ENCODE data around the gene SUCLG2.

Gene SUCLG2

GRCh38 chr3:67653425-67654098 is 850 bp downstream of the SUCLG2 start:
- WGBS, result 28% methylated on average over 7 of the region's 8 CpGs
- peaks cover 11% of the 10 kb centered on the region for H3K79me1 ChIP-seq (replicated peaks; ENCODE audit: low read length, poor library complexity, severe bottlenecking)
- peak; percentile 34 for DNase-seq
- H3K9me3 ChIP-seq (ENCODE audit: control insufficient read depth, low read length), result no peaks in the 10 kb centered on the region
- H3K4me1 ChIP-seq (ENCODE audit: control insufficient read depth, insufficient read depth, low read depth, low read length), result peaks cover 5% of the 10 kb centered on the region
- H2BK120ac ChIP-seq (ENCODE audit: low read depth, low read length), result no peak overlapping the region
- H3K36me3 ChIP-seq (ENCODE audit: control insufficient read depth in 1 of 2, insufficient read depth in 2 of 2, low read depth in 1 of 2, low read length in 2 of 2), result peaks cover 0 to 5% of the 10 kb centered on the region in 2 experiments
- H2BK12ac ChIP-seq (ENCODE audit: low read length in 2 of 2), result no peak overlapping the region
- no peak overlapping the region for H2AFZ ChIP-seq (ENCODE audit: low read depth, low read length)
- no peak overlapping the region for H2BK5ac ChIP-seq (ENCODE audit: low read depth, low read length, poor library complexity, severe bottlenecking)
- no peak overlapping the region for H4K8ac ChIP-seq (ENCODE audit: low read length)
- H3K4me3 ChIP-seq (ENCODE audit: insufficient read depth in 1 of 2, low read depth in 1 of 2, low read length in 2 of 2), result peak overlapping the region; percentile 84 to 90
- H2BK15ac ChIP-seq (ENCODE audit: low read depth, poor library complexity, severe bottlenecking), result no peak overlapping the region
- H3K9ac ChIP-seq (ENCODE audit: low read length), result peak overlapping the region; percentile 92
- peak overlapping the region; percentile 74 for H3K27ac ChIP-seq (ENCODE audit: low read length, poor library complexity, severe bottlenecking)
- H3K4me2 ChIP-seq (ENCODE audit: low read length, poor library complexity, severe bottlenecking), result peak overlapping the region; percentile 88
- peak overlapping the region; percentile 94 to 98 for H3K4ac ChIP-seq (ENCODE audit: low read depth in 1 of 2, low read length in 2 of 2)
- peak overlapping the region; percentile 98 to 99 for H3K18ac ChIP-seq (ENCODE audit: low read depth in 1 of 2, low read length in 2 of 2)
- H3K14ac ChIP-seq (ENCODE audit: low read length in 2 of 2), result peak overlapping the region in 1 of 2 experiments; percentile 94
- no peak overlapping the region for H4K91ac ChIP-seq (ENCODE audit: low read length)
- peak overlapping the region; percentile 15 for H2AK5ac ChIP-seq (ENCODE audit: low read length, severe bottlenecking)
- no peak overlapping the region for H3K23ac ChIP-seq (ENCODE audit: low read length in 2 of 2)
- no peaks in the 10 kb centered on the region for H3K27me3 ChIP-seq (ENCODE audit: control insufficient read depth in 1 of 2, insufficient read depth in 1 of 2, low read length in 2 of 2)

- Histone ChIP-seq H3K14ac (ENCODE audit: low read length in 2 of 2) (no peak overlapping the region), H2AFZ (ENCODE audit: low read depth, low read length) (no peak overlapping the region), H3K23ac (ENCODE audit: low read length in 2 of 2) (no peak overlapping the region), H3K4ac (ENCODE audit: low read depth in 1 of 2, low read length in 2 of 2) (no peak overlapping the region), H3K9ac (ENCODE audit: low read length) (no peak overlapping the region), H2BK15ac (ENCODE audit: low read depth, poor library complexity, severe bottlenecking) (no peak overlapping the region), H3K27me3 (ENCODE audit: control insufficient read depth in 1 of 2, insufficient read depth in 1 of 2, low read length in 2 of 2) (no peaks in the 10 kb centered on the region), H3K4me3 (ENCODE audit: insufficient read depth in 1 of 2, low read depth in 1 of 2, low read length in 2 of 2) (no peak overlapping the region), H3K36me3 (ENCODE audit: control insufficient read depth in 1 of 2, insufficient read depth in 2 of 2, low read depth in 1 of 2, low read length in 2 of 2) (peaks cover 4 to 5% of the 10 kb centered on the region in 2 experiments), H3K4me2 (ENCODE audit: low read length, poor library complexity, severe bottlenecking) (no peak overlapping the region), H4K8ac (ENCODE audit: low read length) (no peak overlapping the region), H2AK5ac (ENCODE audit: low read length, severe bottlenecking) (no peak overlapping the region), H2BK5ac (ENCODE audit: low read depth, low read length, poor library complexity, severe bottlenecking) (no peak overlapping the region), H3K18ac (ENCODE audit: low read depth in 1 of 2, low read length in 2 of 2) (no peak overlapping the region), H3K27ac (ENCODE audit: low read length, poor library complexity, severe bottlenecking) (no peak overlapping the region), H3K4me1 (ENCODE audit: control insufficient read depth, insufficient read depth, low read depth, low read length) (peaks cover 9% of the 10 kb centered on the region), H3K9me3 (ENCODE audit: control insufficient read depth, low read length) (no peaks in the 10 kb centered on the region), H3K79me1 (replicated peaks; ENCODE audit: low read length, poor library complexity, severe bottlenecking) (peaks cover 8% of the 10 kb centered on the region), H2BK12ac (ENCODE audit: low read length in 2 of 2) (no peak overlapping the region), H2BK120ac (ENCODE audit: low read depth, low read length) (no peak overlapping the region), H4K91ac (ENCODE audit: low read length) (no peak overlapping the region)
- 96% methylated on average over 2 of the region's 2 CpGs for WGBS
- no peak for DNase-seq
These were observed 4.3 kb downstream of the SUCLG2 start for GRCh38 chr3:67650084-67650483.

- Histone ChIP-seq H3K36me3 (ENCODE audit: control insufficient read depth in 1 of 2, insufficient read depth in 2 of 2, low read depth in 1 of 2, low read length in 2 of 2) (peaks cover 4 to 5% of the 10 kb centered on the region in 2 experiments), H2BK5ac (ENCODE audit: low read depth, low read length, poor library complexity, severe bottlenecking) (no peak overlapping the region), H3K4me2 (ENCODE audit: low read length, poor library complexity, severe bottlenecking) (no peak overlapping the region), H3K27ac (ENCODE audit: low read length, poor library complexity, severe bottlenecking) (no peak overlapping the region), H2BK12ac (ENCODE audit: low read length in 2 of 2) (no peak overlapping the region), H3K23ac (ENCODE audit: low read length in 2 of 2) (no peak overlapping the region), H4K91ac (ENCODE audit: low read length) (no peak overlapping the region), H2AK5ac (ENCODE audit: low read length, severe bottlenecking) (peak overlapping the region; percentile 53), H3K27me3 (ENCODE audit: control insufficient read depth in 1 of 2, insufficient read depth in 1 of 2, low read length in 2 of 2) (no peaks in the 10 kb centered on the region), H3K4me3 (ENCODE audit: insufficient read depth in 1 of 2, low read depth in 1 of 2, low read length in 2 of 2) (no peak overlapping the region), H3K9ac (ENCODE audit: low read length) (no peak overlapping the region), H3K18ac (ENCODE audit: low read depth in 1 of 2, low read length in 2 of 2) (no peak overlapping the region), H4K8ac (ENCODE audit: low read length) (no peak overlapping the region), H2AFZ (ENCODE audit: low read depth, low read length) (no peak overlapping the region), H3K4ac (ENCODE audit: low read depth in 1 of 2, low read length in 2 of 2) (no peak overlapping the region), H2BK120ac (ENCODE audit: low read depth, low read length) (no peak overlapping the region), H3K9me3 (ENCODE audit: control insufficient read depth, low read length) (no peaks in the 10 kb centered on the region), H3K14ac (ENCODE audit: low read length in 2 of 2) (no peak overlapping the region), H2BK15ac (ENCODE audit: low read depth, poor library complexity, severe bottlenecking) (no peak overlapping the region), H3K79me1 (replicated peaks; ENCODE audit: low read length, poor library complexity, severe bottlenecking) (peaks cover 7% of the 10 kb centered on the region), H3K4me1 (ENCODE audit: control insufficient read depth, insufficient read depth, low read depth, low read length) (peaks cover 5% of the 10 kb centered on the region)
- WGBS, result 100% methylated on average over 2 of the region's 3 CpGs
- DNase-seq, result no peak
These were observed 4.7 kb downstream of the SUCLG2 start for GRCh38 chr3:67649681-67650080.

GRCh38 chr3:67648701-67649100 is 5.7 kb downstream of the SUCLG2 start:
- H3K4me1 ChIP-seq (ENCODE audit: control insufficient read depth, insufficient read depth, low read depth, low read length), result peaks cover 5% of the 10 kb centered on the region
- H3K18ac ChIP-seq (ENCODE audit: low read depth in 1 of 2, low read length in 2 of 2), result peak overlapping the region in 1 of 2 experiments; percentile 54

More at GRCh38 chr3:67648701-67649100, 5.7 kb downstream of the SUCLG2 start:
- H3K4me2 ChIP-seq (ENCODE audit: low read length, poor library complexity, severe bottlenecking), result peak overlapping the region; percentile 14
- peak; percentile 53 for DNase-seq
- peaks cover 4 to 5% of the 10 kb centered on the region in 2 experiments for H3K36me3 ChIP-seq (ENCODE audit: control insufficient read depth in 1 of 2, insufficient read depth in 2 of 2, low read depth in 1 of 2, low read length in 2 of 2)
- H3K9ac ChIP-seq (ENCODE audit: low read length), result no peak overlapping the region
- peak overlapping the region; percentile 84 for H3K27ac ChIP-seq (ENCODE audit: low read length, poor library complexity, severe bottlenecking)
- WGBS, result 93% methylated on average over 2 of the region's 4 CpGs
- H3K79me1 ChIP-seq (replicated peaks; ENCODE audit: low read length, poor library complexity, severe bottlenecking), result peaks cover 7% of the 10 kb centered on the region
- peak overlapping the region; percentile 22 for H4K91ac ChIP-seq (ENCODE audit: low read length)
- no peaks in the 10 kb centered on the region for H3K27me3 ChIP-seq (ENCODE audit: control insufficient read depth in 1 of 2, insufficient read depth in 1 of 2, low read length in 2 of 2)
- H2AFZ ChIP-seq (ENCODE audit: low read depth, low read length), result no peak overlapping the region
- no peak overlapping the region for H3K4me3 ChIP-seq (ENCODE audit: insufficient read depth in 1 of 2, low read depth in 1 of 2, low read length in 2 of 2)
- H3K4ac ChIP-seq (ENCODE audit: low read depth in 1 of 2, low read length in 2 of 2), result peak overlapping the region in 1 of 2 experiments; percentile 83
- peak overlapping the region; percentile 6 to 47 for H2BK12ac ChIP-seq (ENCODE audit: low read length in 2 of 2)
- H2BK15ac ChIP-seq (ENCODE audit: low read depth, poor library complexity, severe bottlenecking), result no peak overlapping the region
- H2AK5ac ChIP-seq (ENCODE audit: low read length, severe bottlenecking), result no peak overlapping the region
- H2BK5ac ChIP-seq (ENCODE audit: low read depth, low read length, poor library complexity, severe bottlenecking), result no peak overlapping the region
- no peaks in the 10 kb centered on the region for H3K9me3 ChIP-seq (ENCODE audit: control insufficient read depth, low read length)
- H3K14ac ChIP-seq (ENCODE audit: low read length in 2 of 2), result no peak overlapping the region
- no peak overlapping the region for H3K23ac ChIP-seq (ENCODE audit: low read length in 2 of 2)
- no peak overlapping the region for H4K8ac ChIP-seq (ENCODE audit: low read length)
- no peak overlapping the region for H2BK120ac ChIP-seq (ENCODE audit: low read depth, low read length)
